Glomerular visceral epithelial cell (primary cell): Measurements from ENCODE around the gene MRPL36.
A peak's percentile ranks its signal among the peaks of the same experiment; 100 is the strongest.
"Not testable (repeated sequence)": the region's sequence is repeated elsewhere in the genome, so short reads cannot be mapped to it uniquely, and the experiment has no call there.

ENCODE experiments used
- DNase-seq: peaks from one replicate; pipeline ENCODE4 v3.0.0-alpha.2; 2016; ENCODE audit errors: extremely low spot score

Gene MRPL36

DNA sequence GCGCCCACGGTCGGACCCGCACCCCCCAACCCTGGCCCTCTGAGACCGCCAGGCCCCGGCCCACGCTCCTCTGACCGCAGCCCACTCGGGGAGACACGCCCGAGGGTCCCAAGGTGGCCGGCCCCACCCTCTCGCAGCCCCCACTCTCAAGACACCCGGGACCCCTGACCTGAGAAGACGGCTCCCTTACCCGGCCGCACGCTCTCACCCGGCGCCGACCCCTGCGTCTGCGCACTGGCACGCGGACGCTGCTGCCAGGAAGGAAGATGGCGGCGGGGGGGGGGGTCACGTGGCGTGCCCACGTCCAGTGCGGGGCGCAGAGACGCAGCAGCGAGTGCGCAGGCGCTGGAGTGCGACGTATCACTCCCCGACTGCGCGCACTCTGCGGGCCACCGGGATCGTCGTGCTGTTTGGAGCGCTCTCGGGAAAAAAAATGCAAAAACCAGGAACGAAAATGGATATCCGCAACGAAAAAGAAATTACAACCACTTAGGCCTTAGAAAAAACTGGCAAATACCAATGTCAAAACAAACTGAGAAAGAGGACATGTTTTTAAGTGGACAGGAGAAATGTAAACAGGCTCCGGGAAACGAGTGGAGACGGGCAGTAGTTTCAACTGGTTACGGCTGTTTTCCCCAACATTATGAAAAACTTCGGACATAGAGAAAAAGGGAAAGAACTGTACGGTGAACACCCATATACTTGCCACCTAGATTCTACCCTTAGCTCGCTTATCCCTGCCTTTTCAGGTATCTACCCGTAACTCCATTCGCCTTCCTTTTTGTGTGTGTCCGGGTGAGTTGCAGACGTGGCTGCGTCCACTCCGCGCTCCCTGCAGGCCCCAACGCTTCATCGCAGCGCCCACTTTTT lies at the start of gene MRPL36:
TSS of gene MRPL36 (minus strand) at position 236 of the 870 bp plus-strand sequence. CDS start 902 bp downstream, outside the sequence.
- DNase-seq, result peak; percentile 94

- DNase-seq, result no peak
These were observed 48.0 kb upstream of the MRPL36 start for GRCh38 chr5:1847611-1848010.

DNA sequence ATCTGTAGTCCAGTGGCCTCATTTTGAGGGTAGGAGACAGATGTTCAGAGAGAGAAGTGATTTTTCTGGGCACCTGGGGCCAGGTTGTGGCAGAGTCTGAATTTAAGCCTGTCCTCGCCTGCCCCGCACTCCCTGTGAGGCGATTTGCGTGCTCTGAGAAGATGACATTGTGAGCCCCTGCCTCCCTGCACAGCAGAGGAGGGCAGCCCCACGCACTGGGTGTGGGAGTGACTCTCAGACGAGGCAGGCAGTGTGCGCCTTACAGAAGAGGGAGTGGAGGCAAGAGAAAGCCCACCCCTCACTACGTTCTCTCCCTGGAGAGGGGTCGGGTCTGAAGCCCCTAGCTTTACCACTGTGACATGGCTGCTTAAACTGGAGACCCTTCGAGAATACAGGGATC lies 47.4 kb upstream of the MRPL36 start:
- no peak for DNase-seq

DNA sequence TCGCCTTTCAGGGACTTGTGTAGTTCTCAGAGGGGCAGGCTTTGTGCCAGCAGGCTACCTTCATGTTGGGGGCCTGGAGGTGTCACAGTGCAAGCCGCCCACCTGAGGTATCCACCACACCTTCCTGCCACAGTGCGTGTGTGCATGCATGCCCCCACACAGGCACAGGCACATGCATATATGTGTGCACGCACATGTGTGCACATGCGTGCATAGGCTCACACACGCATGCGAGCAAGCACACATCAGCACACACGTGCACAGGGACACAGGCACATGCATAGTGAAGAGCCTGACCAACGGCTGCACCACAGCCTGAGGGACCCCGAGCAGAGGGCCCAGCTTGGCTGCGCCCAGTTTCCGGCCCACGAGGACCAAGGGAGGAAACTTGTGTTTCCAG lies 46.9 kb upstream of the MRPL36 start:
- DNase-seq, result no peak

- no peak for DNase-seq
These were observed 46.1 kb upstream of the MRPL36 start for GRCh38 chr5:1845696-1846095.

DNA sequence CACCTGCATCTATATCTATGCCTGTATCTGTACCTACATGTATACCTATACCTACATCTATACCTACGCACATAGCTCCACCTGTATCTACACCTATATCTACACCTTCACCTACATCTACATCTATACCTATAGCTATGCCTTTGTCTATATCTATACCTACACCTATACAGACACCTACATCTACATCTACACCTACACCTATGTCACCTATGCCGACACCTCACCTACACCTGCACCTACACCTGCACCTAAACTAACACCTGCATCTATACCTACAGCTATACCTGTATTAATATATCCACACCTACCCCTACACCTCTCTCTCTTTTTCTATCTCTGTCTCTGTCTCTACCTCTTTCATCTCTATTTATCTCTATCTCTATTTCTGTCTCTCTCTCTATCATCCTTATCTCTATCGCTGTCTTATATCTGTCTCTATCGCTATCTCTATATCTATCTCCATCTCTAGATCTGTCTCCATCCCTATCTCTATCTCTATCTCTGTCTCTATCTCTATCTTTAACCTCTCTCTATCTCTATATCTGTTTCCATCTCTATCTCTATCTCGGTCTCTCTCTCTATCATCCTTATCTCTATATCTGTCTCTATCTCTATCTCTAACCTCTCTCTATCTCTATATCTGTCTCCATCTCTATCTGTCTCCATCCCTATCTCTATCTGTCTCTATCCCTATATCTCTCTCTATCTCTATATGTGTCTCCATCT lies 45.2 kb upstream of the MRPL36 start:
- DNase-seq, result no peak

GRCh38 chr5:1843761-1844160 lies 44.1 kb upstream of the MRPL36 start:
- DNase-seq, result not testable (repeated sequence)

GRCh38 chr5:1842004-1842819 lies 42.6 kb upstream of the MRPL36 start:
- DNase-seq, result no peak

DNA sequence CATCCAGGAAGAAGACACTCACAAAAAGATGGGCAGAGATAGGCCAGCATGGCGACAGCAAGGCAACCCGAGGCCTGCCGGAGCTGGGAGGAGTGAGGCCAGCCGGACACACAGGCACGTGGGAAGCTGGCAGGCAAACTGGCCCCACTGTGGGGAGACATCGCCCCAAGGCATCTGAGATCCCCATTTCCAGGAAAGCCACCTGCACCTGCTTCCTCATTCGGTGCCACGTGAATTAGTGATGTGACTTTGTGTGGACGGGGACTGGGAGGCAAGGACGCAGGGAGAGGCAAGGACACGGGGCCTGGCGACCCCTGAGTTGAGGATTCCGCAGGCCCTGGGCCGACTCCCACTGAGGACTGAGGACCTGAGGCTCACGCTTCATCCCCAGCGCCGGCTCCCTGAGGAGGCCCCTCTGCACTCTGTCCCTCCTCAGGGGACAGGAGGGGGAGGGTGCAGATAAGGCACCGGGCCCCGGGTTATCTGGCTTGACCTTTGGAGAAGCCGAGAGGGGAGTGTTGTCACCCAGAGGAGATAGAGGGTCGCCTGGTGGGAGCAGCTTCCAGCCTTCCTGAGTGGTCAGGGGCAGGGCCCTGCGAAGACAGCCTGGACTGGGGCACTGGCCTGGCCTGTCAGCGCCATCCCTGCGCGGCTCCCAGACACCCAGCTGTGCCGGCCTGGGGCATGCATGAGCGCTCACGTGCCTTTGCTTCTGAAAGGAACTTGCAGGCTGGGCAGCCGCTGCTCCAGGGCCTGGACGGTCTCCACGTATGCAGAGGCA lies 41.3 kb upstream of the MRPL36 start:
- DNase-seq, result no peak

GRCh38 chr5:1840071-1840547 lies 40.5 kb upstream of the MRPL36 start:
- no peak for DNase-seq

DNA sequence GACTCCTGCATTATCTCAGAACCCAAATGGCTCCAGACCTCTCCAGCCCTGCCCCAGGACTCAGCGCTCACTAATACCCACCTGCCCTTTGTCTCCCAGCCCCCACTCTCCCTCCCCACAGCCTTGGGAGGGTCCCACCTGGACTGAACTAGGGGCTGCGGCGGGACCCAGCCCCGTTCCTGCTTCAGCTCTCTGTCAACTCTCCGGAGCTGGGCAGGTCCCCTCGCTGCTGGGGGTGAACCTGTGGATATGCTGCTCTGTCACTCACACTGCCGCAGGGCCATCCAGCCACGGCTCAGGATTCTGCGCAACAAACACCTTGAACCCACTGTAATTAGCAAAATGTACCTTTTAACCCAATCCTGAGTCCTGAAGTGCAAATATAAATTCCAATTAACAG lies 38.4 kb upstream of the MRPL36 start:
- no peak for DNase-seq

DNA sequence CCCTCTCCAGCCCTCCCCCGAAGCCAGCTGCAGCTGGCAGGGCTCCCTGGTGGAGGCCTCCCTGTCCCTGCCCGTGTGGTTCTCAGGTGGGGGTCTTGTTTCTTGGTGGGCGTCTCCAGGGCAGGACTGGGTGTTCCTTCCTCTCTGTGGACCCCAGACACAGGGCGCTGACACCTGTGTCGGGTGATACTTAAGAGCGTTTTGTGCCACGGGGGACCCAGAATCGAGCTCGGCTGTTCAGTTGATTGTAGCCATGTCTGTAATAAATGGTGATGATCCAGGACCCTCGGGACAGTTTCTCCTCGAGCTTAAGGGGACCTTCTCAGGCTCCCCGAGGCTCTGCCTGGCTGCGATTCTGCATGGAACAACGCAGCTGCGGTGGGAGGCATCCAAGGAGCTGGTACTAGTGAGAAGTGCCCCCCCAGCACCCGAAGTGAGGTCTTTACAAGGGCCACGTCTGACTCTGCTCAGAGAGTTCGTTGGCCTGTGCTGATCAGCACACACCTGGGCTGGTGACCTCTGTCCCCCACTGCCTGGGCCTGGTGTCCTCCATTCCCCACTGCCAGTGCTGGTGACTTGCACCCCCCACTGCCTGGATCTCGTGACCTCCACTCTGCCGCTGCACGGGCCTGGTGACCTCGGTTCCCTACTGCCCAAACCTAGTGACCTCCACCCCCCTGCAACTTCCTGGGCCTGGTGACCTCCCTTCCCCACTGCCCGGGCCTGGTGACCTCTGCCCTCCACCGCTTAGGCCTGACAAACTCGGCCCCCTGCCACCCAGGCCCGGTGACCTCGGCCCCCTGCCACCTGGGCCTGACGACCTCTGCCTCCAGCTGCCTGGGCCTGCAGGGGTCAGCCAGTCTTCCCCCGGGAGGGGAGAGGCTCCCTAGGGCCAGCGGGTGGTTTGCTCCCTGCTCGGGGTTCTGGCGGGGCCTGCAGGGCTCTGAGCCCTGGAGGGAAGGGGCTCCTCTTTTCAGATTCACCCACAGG lies 37.5 kb upstream of the MRPL36 start:
- no peak for DNase-seq

GRCh38 chr5:1836176-1836890 lies 36.7 kb upstream of the MRPL36 start:
- no peak for DNase-seq

GRCh38 chr5:1835431-1835830 lies 35.8 kb upstream of the MRPL36 start:
- no peak for DNase-seq

GRCh38 chr5:1834721-1835429 lies 35.2 kb upstream of the MRPL36 start:
- DNase-seq, result no peak

GRCh38 chr5:1834022-1834551 lies 34.5 kb upstream of the MRPL36 start:
- no peak for DNase-seq

GRCh38 chr5:1833264-1834021 lies 33.8 kb upstream of the MRPL36 start:
- DNase-seq, result no peak
